H1 (cell line): ENCODE measurements around the gene FAM149B1. TPM values are rescaled to one million over a fixed set of nuclear protein-coding genes. Genes with fewer than 3 reads are reported as not detected.

Experiments
- CTCF ChIA-PET: fragments of 300-600 bp; sonication (Branson Sonifier 250); formaldehyde crosslinking; loops from one replicate; lab custom pipeline; 2021; ENCODE audit not compliant: partially characterized antibody; lab: Charles Lee
- POLR2A ChIA-PET: fragments of 300-600 bp; sonication (Branson Sonifier 250); formaldehyde crosslinking; loops from one replicate; lab custom pipeline; 2021; ENCODE audit warnings: inconsistent platforms; ENCODE audit not compliant: partially characterized antibody; lab: Charles Lee
- DNase-seq, 2 experiments: peaks; one replicate each; pipeline versions ENCODE4 v3.0.0 to v3.0.0-alpha.2; 2010 to 2022; ENCODE audit warnings: low spot score in 2 of 2, low read depth in 1 of 2, mixed read lengths in 1 of 2
- FAIRE-seq: peaks from 2 replicates; lab custom pipeline; 2011; peaks lifted over from hg19 to GRCh38; lab: Jason Lieb, UNC
- H2AFZ ChIP-seq: 2 replicates; pipeline ENCODE4 v1.8.1; 2012; ENCODE audit warnings: low read length, inconsistent platforms
- H2AK5ac ChIP-seq: 2 replicates; pipeline ENCODE4 v1.6.1; 2013; ENCODE audit warnings: low read depth, low read length
- H2BK120ac ChIP-seq: replicated peaks from 2 replicates; pipeline ENCODE3; 2013; ENCODE audit warnings: low read depth, low read length, inconsistent platforms
- H2BK12ac ChIP-seq: 2 replicates; pipeline ENCODE4 v1.6.1; 2013; ENCODE audit warnings: low read depth, low read length
- H2BK15ac ChIP-seq: 2 replicates; pipeline ENCODE4 v1.6.1; 2013; ENCODE audit warnings: low read length
- H2BK20ac ChIP-seq: 2 replicates; pipeline ENCODE4 v1.6.1; 2013; ENCODE audit warnings: low read length
- H2BK5ac ChIP-seq: 2 replicates; pipeline ENCODE4 v1.6.1; 2013; ENCODE audit warnings: low read depth, low read length
- H3K14ac ChIP-seq: 2 replicates; pipeline ENCODE4 v1.6.1; 2013; ENCODE audit warnings: inconsistent platforms; ENCODE audit not compliant: insufficient read length
- H3K18ac ChIP-seq: 2 replicates; pipeline ENCODE4 v1.6.1; 2013; ENCODE audit warnings: low read length; ENCODE audit errors: extremely low read depth
- H3K23ac ChIP-seq: 2 replicates; pipeline ENCODE4 v1.6.1; 2013; ENCODE audit warnings: inconsistent platforms; ENCODE audit not compliant: insufficient read length
- H3K23me2 ChIP-seq: 2 replicates; pipeline ENCODE4 v1.6.1; 2013; ENCODE audit warnings: low read depth, low read length
- H3K27ac ChIP-seq: 2 replicates; pipeline ENCODE4 v1.6.1; 2011; ENCODE audit warnings: low read depth, low read length, inconsistent platforms
- H3K27me3 ChIP-seq, 4 experiments: replicated peaks in 1 of 4; 1 replicate in 1 of 4; 2 replicates in 3 of 4; pipeline versions ENCODE4 v1.6.1 to v1.8.1; 2011 to 2013; ENCODE audit warnings: low read length in 3 of 4, mild to moderate bottlenecking in 3 of 4, inconsistent platforms in 2 of 4, mixed read lengths in 2 of 4, moderate library complexity in 1 of 4; ENCODE audit not compliant: control insufficient read depth in 3 of 4, insufficient read depth in 3 of 4; ENCODE audit errors: extremely low read depth in 1 of 4
- H3K36me3 ChIP-seq, 4 experiments: 2 replicates each; pipeline versions ENCODE4 v1.6.1 to v1.8.1; 2011 to 2013; ENCODE audit warnings: mild to moderate bottlenecking in 4 of 4, low read length in 3 of 4, moderate library complexity in 2 of 4, control low read depth in 1 of 4, inconsistent platforms in 1 of 4; ENCODE audit not compliant: insufficient read depth in 4 of 4, control insufficient read depth in 2 of 4
- H3K4ac ChIP-seq: replicated peaks from 2 replicates; pipeline ENCODE3; 2013; ENCODE audit warnings: low read length, low read depth, mixed read lengths, inconsistent platforms; ENCODE audit not compliant: insufficient read length
- H3K4me1 ChIP-seq, 4 experiments: replicated peaks in 1 of 4; 1 replicate in 1 of 4; 2 replicates in 3 of 4; pipeline versions ENCODE4 v1.6.1 to v1.8.1; 2011 to 2013; ENCODE audit warnings: low read length in 3 of 4, inconsistent platforms in 2 of 4, mixed read lengths in 1 of 4; ENCODE audit not compliant: insufficient read depth in 4 of 4, control insufficient read depth in 3 of 4
- H3K4me2 ChIP-seq, 2 experiments: 2 replicates each; pipeline versions ENCODE4 v1.6.1 to v1.8.1; 2011 to 2013; ENCODE audit warnings: low read depth in 2 of 2, low read length in 2 of 2, control low read depth in 1 of 2, inconsistent platforms in 1 of 2, mild to moderate bottlenecking in 1 of 2; ENCODE audit not compliant: insufficient read depth in 1 of 2
- H3K4me3 ChIP-seq, 4 experiments: fragments of 200-600, 300-600 bp in 1 of 4; sonication (generic), shearing (Covaris generic), sonication (Bioruptor Twin) in 1 of 4; 2 replicates each; pipeline versions ENCODE4 v1.5.1 to v1.8.1; 2011 to 2016; ENCODE audit warnings: low read length in 4 of 4, low read depth in 3 of 4, control low read depth in 2 of 4, inconsistent platforms in 2 of 4, mild to moderate bottlenecking in 2 of 4, mixed read lengths in 1 of 4, moderate library complexity in 1 of 4; ENCODE audit not compliant: insufficient read depth in 2 of 4; ENCODE audit errors: extremely low read depth in 1 of 4
- H3K56ac ChIP-seq: replicated peaks from 2 replicates; pipeline ENCODE3; 2013; ENCODE audit warnings: low read depth, mild to moderate bottlenecking, mixed read lengths, low read length, inconsistent platforms; ENCODE audit not compliant: insufficient read length
- H3K79me1 ChIP-seq: 2 replicates; pipeline ENCODE4 v1.6.1; 2013; ENCODE audit warnings: low read depth, low read length, control low read depth
- H3K79me2 ChIP-seq, 2 experiments: 2 replicates each; pipeline versions ENCODE4 v1.6.1 to v1.8.1; 2012 to 2013; ENCODE audit warnings: low read length in 2 of 2, mild to moderate bottlenecking in 2 of 2, inconsistent platforms in 1 of 2; ENCODE audit not compliant: insufficient read depth in 2 of 2, control insufficient read depth in 1 of 2
- H3K9ac ChIP-seq, 4 experiments: replicated peaks in 1 of 4; 1 replicate in 1 of 4; 2 replicates in 3 of 4; pipeline versions ENCODE4 v1.6.1 to v1.8.1; 2011 to 2013; ENCODE audit warnings: low read depth in 3 of 4, low read length in 3 of 4, control low read depth in 2 of 4, mild to moderate bottlenecking in 2 of 4, moderate library complexity in 2 of 4, inconsistent platforms in 1 of 4; ENCODE audit errors: extremely low read depth in 1 of 4
- H3K9me3 ChIP-seq, 2 experiments: 2 replicates each; pipeline versions ENCODE4 v1.6.1 to v1.8.1; 2012 to 2013; ENCODE audit warnings: mild to moderate bottlenecking in 2 of 2, moderate library complexity in 2 of 2, control low read depth in 1 of 2, inconsistent platforms in 1 of 2, low read depth in 1 of 2, low read length in 1 of 2, mixed read lengths in 1 of 2; ENCODE audit not compliant: insufficient read depth in 2 of 2
- H4K20me1 ChIP-seq, 2 experiments: replicated peaks in 1 of 2; 2 replicates each; pipeline versions ENCODE3 to v1.8.1; 2011 to 2013; ENCODE audit warnings: inconsistent platforms in 2 of 2, low read length in 2 of 2, mild to moderate bottlenecking in 1 of 2; ENCODE audit not compliant: insufficient read depth in 2 of 2, control insufficient read depth in 1 of 2
- H4K5ac ChIP-seq: 2 replicates; pipeline ENCODE4 v1.6.1; 2013; ENCODE audit warnings: low read length, low read depth, mixed read lengths, inconsistent platforms; ENCODE audit not compliant: insufficient read length
- H4K8ac ChIP-seq: 2 replicates; pipeline ENCODE4 v1.8.0; 2013; ENCODE audit warnings: mild to moderate bottlenecking, moderate library complexity, low read length, inconsistent platforms; ENCODE audit not compliant: insufficient read depth; ENCODE audit errors: extremely low read depth
- H4K91ac ChIP-seq: replicated peaks from 2 replicates; pipeline ENCODE3; 2013; ENCODE audit warnings: low read length, mixed read lengths, inconsistent platforms; ENCODE audit not compliant: insufficient read length
- BRCA1 ChIP-seq: IDR thresholded peaks from 2 replicates; pipeline ENCODE4 v1.6.1; 2012; ENCODE audit warnings: low read depth, low read length, improper control_type of control experiment
- CBX8 ChIP-seq: fragments of 300-800, 300-1000 bp; sonication (generic); IDR thresholded peaks from 2 replicates; pipeline ENCODE4 v1.7.1; 2016; ENCODE audit warnings: low read depth, low read length, borderline replicate concordance
- CHD1 ChIP-seq: IDR thresholded peaks from 2 replicates; pipeline ENCODE4 v1.6.1; 2012; ENCODE audit warnings: low read depth, low read length, improper control_type of control experiment
- EGR1 ChIP-seq: IDR thresholded peaks from 2 replicates; pipeline ENCODE4 v1.6.1; 2011; ENCODE audit warnings: low read depth, low read length, borderline replicate concordance
- NANOG ChIP-seq: IDR thresholded peaks from 2 replicates; pipeline ENCODE4 v1.6.1; 2011; ENCODE audit warnings: low read length, low read depth, mild to moderate bottlenecking, inconsistent platforms; ENCODE audit not compliant: insufficient read depth, poor library complexity, severe bottlenecking
- RAD21 ChIP-seq, 2 experiments: IDR thresholded peaks in 1 of 2; conservative IDR thresholded peaks in 1 of 2; 2 replicates each; pipeline ENCODE4 v1.6.1; 2011; ENCODE audit warnings: low read depth in 2 of 2, low read length in 2 of 2, improper control_type of control experiment in 1 of 2, inconsistent platforms in 1 of 2, mild to moderate bottlenecking in 1 of 2, moderate library complexity in 1 of 2
- SP1 ChIP-seq: IDR thresholded peaks from 2 replicates; pipeline ENCODE4 v1.6.1; 2011; ENCODE audit warnings: low read depth, low read length
- SP2 ChIP-seq: IDR thresholded peaks from 2 replicates; pipeline ENCODE4 v1.6.1; 2012; ENCODE audit warnings: mild to moderate bottlenecking, low read length, inconsistent platforms
- TEAD4 ChIP-seq: IDR thresholded peaks from 2 replicates; pipeline ENCODE4 v1.6.1; 2012; ENCODE audit warnings: low read depth, low read length, inconsistent platforms, mixed read lengths
- WGBS, 2 experiments: shearing (Covaris generic) in 1 of 2; methylation state at CpG; one replicate each; pipeline versions ENCODE4 v1.1.6 to v1.1.7; 2013 to 2015; ENCODE audit warnings: low lambda C conversion rate in 2 of 2, mixed read lengths in 2 of 2, inconsistent platforms in 1 of 2, low coverage in 1 of 2, missing lambda C conversion rate in 1 of 2; ENCODE audit not compliant: insufficient replicate concordance in 2 of 2, insufficient coverage in 1 of 2, insufficient read length in 1 of 2; ENCODE audit errors: extremely low coverage in 1 of 2, missing lambda C conversion rate in 1 of 2; 5-methylcytosine and 5-hydroxymethylcytosine counted together
- polyA plus RNA-seq, 7 experiments: library from polyadenylated mRNA; depleted of rRNA in 3 of 7; stranded (reverse) in 5 of 7; unstranded in 2 of 7; fragments of >200 nt in 5 of 7; fragments of 200-250 nt in 2 of 7; gene quantifications; 1 replicate in 5 of 7; 2 replicates in 1 of 7; 4 replicates in 1 of 7; pipeline versions ENCODE4 v1.2.1 to v1.2.3, GENCODE V29; 2011 to 2013; ENCODE audit warnings: missing spikeins in 2 of 7, mixed read lengths in 2 of 7
- total RNA-seq: library from RNA; stranded (reverse); fragmentation: NEBNext Ultra II Directional; extraction: Animal tissue kit (Norgen Biotek cat#: 25700); gene quantifications from 2 replicates; pipeline ENCODE4 v1.2.1, GENCODE V29; 2021

Gene FAM149B1
- total and polyA plus RNA-seq, 2 of the 8 experiments (the other 6 are each of a cell fraction or from before 2014, with no cell fraction given): 16.8 to 21.9 TPM

DNA sequence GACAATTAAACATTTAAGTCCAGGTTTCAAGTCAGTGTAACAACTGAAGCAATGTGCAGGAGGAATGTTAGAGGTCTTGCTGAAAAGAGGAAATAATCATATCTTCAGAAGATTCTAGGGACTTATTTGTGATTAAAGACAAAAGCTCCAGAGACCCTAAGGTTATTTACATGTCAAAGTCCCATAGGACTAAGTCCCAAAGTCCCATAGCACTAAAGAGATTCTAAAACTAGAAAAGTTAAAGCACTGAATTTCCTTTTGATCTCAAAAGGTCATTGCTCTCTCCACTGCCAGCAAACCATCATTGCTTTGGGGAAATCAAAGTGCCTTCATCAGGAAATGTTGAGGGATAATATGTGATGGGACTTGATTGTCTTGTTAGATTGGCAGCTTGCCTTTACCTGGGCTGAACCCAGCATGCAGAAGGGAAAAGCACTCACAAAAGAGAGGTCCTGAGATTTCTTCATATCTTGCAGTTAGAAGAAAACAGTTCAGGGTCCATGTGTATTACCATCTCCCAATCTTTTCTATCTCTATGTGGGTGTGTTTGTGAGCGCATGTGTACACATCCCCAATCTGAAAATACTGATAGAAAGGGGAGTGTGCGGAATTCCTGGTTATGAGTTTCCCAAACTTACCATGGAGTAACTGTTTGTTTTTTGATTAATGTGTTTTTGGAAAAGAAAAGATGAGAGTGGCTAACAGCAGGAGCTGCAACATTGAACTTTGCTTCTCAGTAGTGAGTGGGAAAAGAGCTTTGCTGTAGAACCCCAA is 35.8 kb upstream of the FAM149B1 start:
- H3K14ac ChIP-seq: no peak overlapping the region
- H3K9ac ChIP-seq: no peak overlapping the region
- no peaks in the 10 kb centered on the region for H3K79me1 ChIP-seq
- H3K23ac ChIP-seq: no peak overlapping the region
- H4K5ac ChIP-seq: no peak overlapping the region
- H3K56ac ChIP-seq: no peak overlapping the region
- H2BK12ac ChIP-seq: no peak overlapping the region
- CTCF ChIA-PET: interaction anchor here (0.6 to 1.6 kb wide), 3 partner anchors 13 to 30 kb away, joined by 3 to 4 read pairs (median 3); no protein-coding TSS in a partner anchor
- no peak overlapping the region for H2AK5ac ChIP-seq
- H4K20me1 ChIP-seq: no peaks in the 10 kb centered on the region
- H3K36me3 ChIP-seq: peaks cover 12 to 52% (median 35%) of the 10 kb centered on the region in 4 experiments; a peak in 6 of 8 replicates
- H2BK120ac ChIP-seq: no peak overlapping the region
- TF ChIP-seq CHD1: no peak
- no peak for TF ChIP-seq SP2
- TF ChIP-seq BRCA1: no peak
- TF ChIP-seq CBX8: no peak
- TF ChIP-seq SP1: no peak
- no peak for TF ChIP-seq RAD21 (IDR thresholded peaks at IDR 0.05 in 1 of 2, conservative IDR thresholded peaks at IDR 0.05 in 1 of 2; ENCODE audit: low read depth in 2 of 2, low read length in 2 of 2)
- no peak for TF ChIP-seq EGR1
- no peak for TF ChIP-seq NANOG
- TF ChIP-seq TEAD4: no peak
- TF ChIP-seq, all 59 proteins: peak for 0
- DNase-seq (no peak), FAIRE-seq (no peak)
- Histone ChIP-seq H3K27me3 (no peaks in the 10 kb centered on the region), H3K4me3 (no peak overlapping the region), H3K4me1 (no peaks in the 10 kb centered on the region), H3K4me2 (no peak overlapping the region), H4K8ac (no peak overlapping the region), H3K27ac (no peak overlapping the region), H3K18ac (no peak overlapping the region), H3K79me2 (no peaks in the 10 kb centered on the region), H2AFZ (no peak overlapping the region), H3K23me2 (no peaks in the 10 kb centered on the region), H2BK5ac (no peak overlapping the region), H2BK15ac (no peak overlapping the region), H3K9me3 (no peaks in the 10 kb centered on the region), H4K91ac (no peak overlapping the region), H3K4ac (no peak overlapping the region), H2BK20ac (no peak overlapping the region)
- POLR2A ChIA-PET: no interaction called here
- WGBS, 2 experiments: 100% methylated on average over 2 of the region's 2 CpGs; no CpG with 5 or more reads in 1 of the 2 experiments
